ENCODE results near the gene MDGA2.

MDGA2 gene

GRCh38 chr14:46885566-46885965 lies 789.8 kb downstream of the MDGA2 start:
- DNase-seq (ENCODE audit: low read depth in 2 of 2) = no peak
- H3K4me3 ChIP-seq (replicated peaks in 1 of 2; ENCODE audit: low read depth in 2 of 2, low read length in 2 of 2) = no peak overlapping the region
- TF ChIP-seq, protein P1, sequence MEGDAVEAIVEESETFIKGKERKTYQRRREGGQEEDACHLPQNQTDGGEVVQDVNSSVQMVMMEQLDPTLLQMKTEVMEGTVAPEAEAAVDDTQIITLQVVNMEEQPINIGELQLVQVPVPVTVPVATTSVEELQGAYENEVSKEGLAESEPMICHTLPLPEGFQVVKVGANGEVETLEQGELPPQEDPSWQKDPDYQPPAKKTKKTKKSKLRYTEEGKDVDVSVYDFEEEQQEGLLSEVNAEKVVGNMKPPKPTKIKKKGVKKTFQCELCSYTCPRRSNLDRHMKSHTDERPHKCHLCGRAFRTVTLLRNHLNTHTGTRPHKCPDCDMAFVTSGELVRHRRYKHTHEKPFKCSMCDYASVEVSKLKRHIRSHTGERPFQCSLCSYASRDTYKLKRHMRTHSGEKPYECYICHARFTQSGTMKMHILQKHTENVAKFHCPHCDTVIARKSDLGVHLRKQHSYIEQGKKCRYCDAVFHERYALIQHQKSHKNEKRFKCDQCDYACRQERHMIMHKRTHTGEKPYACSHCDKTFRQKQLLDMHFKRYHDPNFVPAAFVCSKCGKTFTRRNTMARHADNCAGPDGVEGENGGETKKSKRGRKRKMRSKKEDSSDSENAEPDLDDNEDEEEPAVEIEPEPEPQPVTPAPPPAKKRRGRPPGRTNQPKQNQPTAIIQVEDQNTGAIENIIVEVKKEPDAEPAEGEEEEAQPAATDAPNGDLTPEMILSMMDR (IDR thresholded peaks at IDR 0.05; ENCODE audit: low read depth, low read length) = no peak

DNA sequence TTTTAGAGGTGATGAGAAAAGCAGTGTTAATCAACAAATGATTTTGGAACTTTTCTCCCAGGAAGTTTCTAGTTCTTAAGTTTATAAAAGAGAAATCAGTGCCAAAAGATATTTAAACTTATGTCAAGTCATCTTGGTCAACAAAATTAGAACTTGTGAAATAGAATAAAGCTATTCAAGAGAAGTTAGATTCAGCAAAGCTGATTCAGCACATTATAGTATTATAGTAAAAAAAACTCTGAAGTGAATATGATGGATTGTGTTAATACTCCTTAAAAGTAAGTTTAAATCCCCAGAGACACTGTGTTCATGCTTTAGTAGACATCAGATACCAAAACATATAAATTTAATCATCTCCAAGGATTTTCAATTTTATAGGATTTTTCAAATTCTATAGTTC lies 813.7 kb downstream of the MDGA2 start:
- H3K4me3 ChIP-seq (replicated peaks in 1 of 2; ENCODE audit: low read depth in 2 of 2, low read length in 2 of 2) = no peak overlapping the region
- TF ChIP-seq, protein P1 (IDR thresholded peaks at IDR 0.05; ENCODE audit: low read depth, low read length) = no peak
- DNase-seq (ENCODE audit: low read depth in 2 of 2) = no peak

GRCh38 chr14:46840944-46841720 lies 834.3 kb downstream of the MDGA2 start:
- TF ChIP-seq, protein P1 (IDR thresholded peaks at IDR 0.05; ENCODE audit: low read depth, low read length) = no peak
- no peak overlapping the region for H3K4me3 ChIP-seq (replicated peaks in 1 of 2; ENCODE audit: low read depth in 2 of 2, low read length in 2 of 2)
- no peak for DNase-seq (ENCODE audit: low read depth in 2 of 2)

- TF ChIP-seq, protein P1 (IDR thresholded peaks at IDR 0.05; ENCODE audit: low read depth, low read length) = no peak
- no peak overlapping the region for H3K4me3 ChIP-seq (replicated peaks in 1 of 2; ENCODE audit: low read depth in 2 of 2, low read length in 2 of 2)
- no peak for DNase-seq (ENCODE audit: low read depth in 2 of 2)
Observed at GRCh38 chr14:46820291-46820690, 855.1 kb downstream of the MDGA2 start.

DNA sequence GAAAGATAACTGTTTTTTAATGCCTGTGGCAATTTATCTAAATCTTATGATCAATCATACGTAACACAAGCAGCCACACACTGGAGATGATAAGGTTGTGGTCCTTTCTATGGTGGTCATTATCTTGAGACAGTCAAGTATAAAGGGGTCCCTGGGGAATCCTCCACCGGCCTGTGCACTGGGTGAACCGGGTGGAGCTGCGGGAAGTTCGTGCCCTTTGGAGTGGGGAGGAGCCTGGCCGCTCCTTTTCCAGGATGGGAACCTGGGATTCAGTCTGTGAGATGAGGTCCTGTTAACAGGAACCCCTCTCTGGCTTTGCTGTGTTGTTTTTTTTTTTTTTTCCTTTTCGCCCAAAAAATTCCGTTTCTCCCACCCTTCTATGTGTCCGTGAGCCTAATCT lies 856.3 kb downstream of the MDGA2 start:
- no peak for DNase-seq (ENCODE audit: low read depth in 2 of 2)
- H3K4me3 ChIP-seq (replicated peaks in 1 of 2; ENCODE audit: low read depth in 2 of 2, low read length in 2 of 2) = no peak overlapping the region
- TF ChIP-seq, protein P1 (IDR thresholded peaks at IDR 0.05; ENCODE audit: low read depth, low read length) = no peak

GRCh38 chr14:46818147-46818546 lies 857.3 kb downstream of the MDGA2 start:
- TF ChIP-seq, protein P1 (IDR thresholded peaks at IDR 0.05; ENCODE audit: low read depth, low read length) = no peak
- no peak for DNase-seq (ENCODE audit: low read depth in 2 of 2)
- no peak overlapping the region for H3K4me3 ChIP-seq (replicated peaks in 1 of 2; ENCODE audit: low read depth in 2 of 2, low read length in 2 of 2)

DNA sequence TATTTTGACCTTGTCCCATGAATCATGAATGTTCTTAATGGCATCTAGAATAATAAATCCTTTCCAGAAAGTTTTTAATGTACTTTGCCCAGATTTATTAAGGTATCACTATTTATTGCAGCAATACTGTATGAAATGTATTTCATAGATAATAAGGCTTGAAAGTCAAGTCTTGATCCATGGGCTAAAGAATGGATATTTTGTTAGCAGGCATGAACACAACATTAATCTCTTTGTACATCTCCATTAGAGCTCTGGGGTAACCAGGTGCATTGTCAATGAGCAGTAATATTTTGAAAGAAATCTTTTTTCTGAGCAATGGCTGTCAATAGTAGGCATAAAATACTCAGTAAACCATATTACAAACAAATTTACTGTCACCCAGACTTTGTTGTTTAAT lies 882.3 kb downstream of the MDGA2 start:
- H3K4me3 ChIP-seq (replicated peaks in 1 of 2; ENCODE audit: low read depth in 2 of 2, low read length in 2 of 2) = no peak overlapping the region
- TF ChIP-seq, protein P1 (IDR thresholded peaks at IDR 0.05; ENCODE audit: low read depth, low read length) = no peak
- no peak for DNase-seq (ENCODE audit: low read depth in 2 of 2)
